Natural killer cell (primary cell): Measurements from ENCODE around the gene FAM156A. TPM values are rescaled to one million over a fixed set of nuclear protein-coding genes. Genes with fewer than 3 reads are reported as not detected.
"Not testable (repeated sequence)": the region's sequence is repeated elsewhere in the genome, so short reads cannot be mapped to it uniquely, and the experiment has no call there.

Source experiments
- ATAC-seq, 3 donors: fragments of 150-1000 bp in 2 of 3; fragments of 200-7000 bp in 1 of 3; cut with Tn5 transposase; 1 replicate in 1 of 3; 2 replicates in 2 of 3; pipeline ENCODE4 v1.10.0; 2021; ENCODE audit warnings: mild to moderate bottlenecking in 2 of 3, moderate library complexity in 2 of 3
- DNase-seq, 2 donors: peaks; one replicate each; pipeline versions ENCODE4 v3.0.0 to v3.0.0-alpha.2; 2013 to 2021; ENCODE audit warnings: mixed read lengths in 1 of 2
- H3K27ac ChIP-seq: one replicate; pipeline ENCODE4 v1.5.1; 2013; ENCODE audit warnings: mild to moderate bottlenecking, low read length
- H3K27me3 ChIP-seq: one replicate; pipeline ENCODE4 v1.6.1; 2013; ENCODE audit warnings: low read length; ENCODE audit not compliant: control insufficient read depth, insufficient read depth
- H3K36me3 ChIP-seq: one replicate; pipeline ENCODE4 v1.6.1; 2013; ENCODE audit warnings: low read length; ENCODE audit not compliant: control insufficient read depth, insufficient read depth
- H3K4me1 ChIP-seq: one replicate; pipeline ENCODE4 v1.6.1; 2013; ENCODE audit warnings: low read length; ENCODE audit not compliant: control insufficient read depth, insufficient read depth
- H3K4me3 ChIP-seq: one replicate; pipeline ENCODE4 v1.5.1; 2013; ENCODE audit warnings: low read length
- H3K9me3 ChIP-seq: one replicate; pipeline ENCODE4 v1.6.1; 2013; ENCODE audit warnings: low read length; ENCODE audit not compliant: control insufficient read depth, insufficient read depth
- H3K27ac Mint-ChIP-seq, 2 donors: one replicate each; pipeline ENCODE4 v1.8.0; 2022; ENCODE audit warnings: mild to moderate bottlenecking in 2 of 2, mixed read lengths in 2 of 2, moderate library complexity in 1 of 2
- H3K27me3 Mint-ChIP-seq, 2 donors: one replicate each; pipeline ENCODE4 v1.8.0; 2022; ENCODE audit warnings: low read depth in 2 of 2, mixed read lengths in 2 of 2
- H3K36me3 Mint-ChIP-seq: one replicate; pipeline ENCODE4 v1.8.0; 2022; ENCODE audit warnings: mixed read lengths
- H3K4me1 Mint-ChIP-seq, 2 donors: one replicate each; pipeline ENCODE4 v1.8.0; 2022; ENCODE audit warnings: mixed read lengths in 2 of 2
- H3K4me3 Mint-ChIP-seq: one replicate; pipeline ENCODE4 v1.8.0; 2022; ENCODE audit warnings: mild to moderate bottlenecking, moderate library complexity, mixed read lengths
- H3K9me3 Mint-ChIP-seq, 2 donors: one replicate each; pipeline ENCODE4 v1.8.0; 2022; ENCODE audit warnings: mixed read lengths in 2 of 2
- CTCF ChIP-seq: fragments of 200-600 bp; IDR thresholded peaks from one replicate; pipeline ENCODE4 v1.8.0; 2022; ENCODE audit warnings: antibody characterized with exemption
- WGBS: methylation state at CpG from one replicate; pipeline ENCODE4 v1.1.7; 2013; ENCODE audit warnings: missing lambda C conversion rate; ENCODE audit not compliant: insufficient coverage; 5-methylcytosine and 5-hydroxymethylcytosine counted together
- intact Hi-C: fragments of 100-400 bp; cut with micrococcal nuclease; formaldehyde crosslinking; loops from one replicate; pipeline ENCODE4 v1.14.2; 2022
- total RNA-seq, 4 donors: library from RNA; stranded (reverse); fragments of 120-200 nt in 1 of 4; gene quantifications; one replicate each; pipeline versions ENCODE4 v1.2.3 to v1.2.4, GENCODE V29; 2013 to 2022

FAM156A gene
- total RNA-seq, 3 donors from 2014 or later (not counting 1 experiment from before 2014, with no cell fraction given) = 16.2 to 19.2 (median 18.7) TPM

DNA sequence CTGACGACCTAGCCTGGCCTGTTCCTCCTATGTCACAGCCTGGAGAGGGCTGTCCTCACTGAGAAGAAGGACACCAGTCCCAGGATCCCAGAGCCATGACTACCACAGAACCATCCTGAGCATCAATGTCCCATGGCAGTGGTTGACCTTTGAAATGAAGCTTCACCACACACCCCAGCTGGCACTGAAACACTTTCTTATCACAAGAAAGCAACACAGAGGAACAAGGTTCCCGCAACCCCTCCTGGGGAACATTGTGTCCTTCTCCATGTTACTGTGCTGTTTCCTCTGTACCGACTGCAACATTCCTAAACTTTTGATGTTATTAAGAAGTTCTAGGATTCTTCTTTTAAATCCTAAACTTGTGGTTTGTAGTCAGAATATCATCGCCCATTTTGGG lies 21.2 kb upstream of the FAM156A start:
- no peak for DNase-seq
- Histone ChIP-seq H3K36me3 (no peaks in the 10 kb centered on the region), H3K27me3 (no peaks in the 10 kb centered on the region), H3K4me3 (no peak overlapping the region), H3K9me3 (no peaks in the 10 kb centered on the region), H3K27ac (no peak overlapping the region), H3K4me1 (no peaks in the 10 kb centered on the region)
- ATAC-seq = no peak
- TF ChIP-seq CTCF = no peak
- Mint-ChIP-seq H3K9me3 (no peaks in the 10 kb centered on the region), H3K4me1 (peaks cover 0 to 5% of the 10 kb centered on the region in 2 donors), H3K27ac (no peak overlapping the region), H3K36me3 (no peaks in the 10 kb centered on the region), H3K27me3 (no peaks in the 10 kb centered on the region), H3K4me3 (no peak overlapping the region)
- 82% methylated on average over 4 of the region's 4 CpGs for WGBS
- intact Hi-C loops = no loop called here

GRCh38 chrX:52977953-52978352 lies 19.6 kb upstream of the FAM156A start:
- H3K4me3 Mint-ChIP-seq = no peak overlapping the region
- 92% methylated on average over 2 of the region's 2 CpGs for WGBS
- no peaks in the 10 kb centered on the region for H3K4me1 ChIP-seq
- peaks cover 0 to 5% of the 10 kb centered on the region in 2 donors for H3K4me1 Mint-ChIP-seq
- H3K27ac ChIP-seq = no peak overlapping the region
- H3K36me3 ChIP-seq = no peaks in the 10 kb centered on the region
- intact Hi-C loops = no loop called here
- no peaks in the 10 kb centered on the region for H3K36me3 Mint-ChIP-seq
- no peaks in the 10 kb centered on the region for H3K9me3 Mint-ChIP-seq
- DNase-seq (no peak), ATAC-seq (no peak)
- H3K4me3 ChIP-seq = no peak overlapping the region
- no peak for TF ChIP-seq CTCF
- no peaks in the 10 kb centered on the region for H3K27me3 Mint-ChIP-seq
- H3K27ac Mint-ChIP-seq = no peak overlapping the region
- no peaks in the 10 kb centered on the region for H3K27me3 ChIP-seq
- H3K9me3 ChIP-seq = no peaks in the 10 kb centered on the region

GRCh38 chrX:52975576-52975975 lies 17.3 kb upstream of the FAM156A start:
- H3K27me3 ChIP-seq, H3K36me3 ChIP-seq, ATAC-seq, H3K4me3 Mint-ChIP-seq, H3K27me3 Mint-ChIP-seq, H3K4me1 ChIP-seq, intact Hi-C loops, H3K9me3 ChIP-seq, H3K27ac ChIP-seq, H3K4me1 Mint-ChIP-seq, H3K27ac Mint-ChIP-seq, H3K9me3 Mint-ChIP-seq, DNase-seq, H3K36me3 Mint-ChIP-seq, H3K4me3 ChIP-seq: not testable (repeated sequence)
- WGBS = 96% methylated on average over 6 of the region's 11 CpGs

DNA sequence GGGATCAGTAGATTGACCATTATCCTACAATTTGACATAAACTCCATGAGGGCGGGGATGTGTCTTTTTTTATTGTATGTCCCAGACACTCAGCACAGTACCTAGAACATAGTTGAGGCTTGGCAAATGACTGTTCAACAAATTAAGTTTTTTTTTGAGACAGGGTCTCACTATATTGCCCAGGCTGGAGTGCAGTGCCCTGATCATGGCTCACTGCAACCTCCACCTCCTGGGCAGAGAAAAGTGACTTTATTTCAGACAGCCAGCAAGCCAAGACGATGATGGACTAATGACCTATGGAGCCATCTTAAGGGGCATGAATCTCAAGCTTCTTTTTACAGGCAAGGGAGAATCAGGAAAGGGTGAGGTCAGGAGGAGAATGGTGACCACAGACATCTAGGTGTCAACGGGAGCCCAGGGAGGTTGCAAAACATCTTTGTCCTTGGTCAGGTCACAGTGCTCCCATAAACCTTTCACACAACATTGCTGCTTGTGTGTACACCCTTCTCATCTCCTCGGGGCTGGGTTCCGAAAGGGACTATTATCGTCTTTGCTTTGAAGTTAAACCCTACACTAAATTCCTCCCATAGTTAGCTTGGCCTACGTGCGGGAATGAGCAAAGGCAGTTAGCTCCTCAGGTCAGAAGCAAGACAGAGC lies 16.1 kb upstream of the FAM156A start:
- H3K4me1 Mint-ChIP-seq, H3K9me3 Mint-ChIP-seq, H3K9me3 ChIP-seq, H3K27ac Mint-ChIP-seq, DNase-seq, H3K36me3 Mint-ChIP-seq, H3K4me1 ChIP-seq, H3K27ac ChIP-seq, ATAC-seq, intact Hi-C loops, H3K27me3 ChIP-seq, H3K4me3 Mint-ChIP-seq, H3K4me3 ChIP-seq, H3K36me3 ChIP-seq, H3K27me3 Mint-ChIP-seq: not testable (repeated sequence)
- 87% methylated on average over 6 of the region's 8 CpGs for WGBS

DNA sequence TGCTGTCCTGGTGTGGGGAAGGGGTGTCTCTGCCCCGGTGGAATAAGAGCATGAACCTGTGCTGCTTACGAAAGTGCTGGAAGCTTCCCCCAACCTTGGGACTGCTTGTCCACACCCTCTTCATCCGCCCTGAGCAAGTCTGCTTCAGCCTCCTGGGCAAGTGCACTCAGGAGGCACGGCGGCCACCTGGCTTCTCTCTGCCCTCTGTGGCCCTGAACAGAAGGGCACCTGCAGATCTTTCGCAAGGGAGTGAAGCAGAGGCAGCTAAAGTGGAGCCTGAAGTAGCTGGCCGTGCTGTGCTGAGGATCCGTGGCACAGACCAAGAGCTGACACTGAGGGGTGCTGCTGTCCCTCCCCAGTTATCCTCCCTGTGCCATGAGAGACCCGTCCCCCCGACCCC lies 9.6 kb upstream of the FAM156A start:
- intact Hi-C loops, ATAC-seq, H3K27ac ChIP-seq, H3K9me3 Mint-ChIP-seq, H3K4me3 Mint-ChIP-seq, H3K27me3 Mint-ChIP-seq, H3K4me1 ChIP-seq, H3K4me3 ChIP-seq, H3K36me3 Mint-ChIP-seq, H3K36me3 ChIP-seq, H3K9me3 ChIP-seq, H3K4me1 Mint-ChIP-seq, H3K27me3 ChIP-seq, H3K27ac Mint-ChIP-seq, DNase-seq: not testable (repeated sequence)
- WGBS = no CpG with 5 or more reads among the region's 10 CpGs

- H3K27me3 Mint-ChIP-seq, H3K4me3 Mint-ChIP-seq, H3K36me3 ChIP-seq, H3K4me1 ChIP-seq, H3K27ac Mint-ChIP-seq, H3K36me3 Mint-ChIP-seq, H3K9me3 ChIP-seq, H3K9me3 Mint-ChIP-seq, ATAC-seq, H3K27ac ChIP-seq, H3K27me3 ChIP-seq, H3K4me1 Mint-ChIP-seq, intact Hi-C loops, H3K4me3 ChIP-seq, DNase-seq: not testable (repeated sequence)
- no CpG with 5 or more reads among the region's 16 CpGs for WGBS
These were observed 8.8 kb upstream of the FAM156A start for GRCh38 chrX:52966993-52967738.
